OCI-M1 (cell line): ENCODE measurements around the gene IGF2.
"Not testable (repeated sequence)": the region's sequence is repeated elsewhere in the genome, so short reads cannot be mapped to it uniquely, and the experiment has no call there.

Experiments
- DNase-seq: peaks from one replicate; lab custom pipeline; 2025; lab: John Stamatoyannopoulos, UW

IGF2 gene

GRCh38 chr11:2136209-2136951 is 2.8 kb downstream of the IGF2 start:
- no peak for DNase-seq

- no peak for DNase-seq
Observed at GRCh38 chr11:2135648-2136201, 3.5 kb downstream of the IGF2 start.

GRCh38 chr11:2135018-2135569 is 4.1 kb downstream of the IGF2 start:
- no peak for DNase-seq

- no peak for DNase-seq
Observed at GRCh38 chr11:2134022-2135010, 4.9 kb downstream of the IGF2 start.

- no peak for DNase-seq
Observed at GRCh38 chr11:2133241-2134021, 5.8 kb downstream of the IGF2 start.

GRCh38 chr11:2132874-2133240 is 6.3 kb downstream of the IGF2 start:
- DNase-seq, result no peak

GRCh38 chr11:2132246-2132645 is 6.9 kb downstream of the IGF2 start:
- no peak for DNase-seq

GRCh38 chr11:2131371-2132236 is 7.6 kb downstream of the IGF2 start:
- DNase-seq, result no peak

- DNase-seq, result no peak
Observed at GRCh38 chr11:2130881-2131352, 8.3 kb downstream of the IGF2 start.

- no peak for DNase-seq
Observed at GRCh38 chr11:2129699-2130366, 9.4 kb downstream of the IGF2 start.

- DNase-seq, result no peak
Observed at GRCh38 chr11:2129308-2129698, 9.9 kb downstream of the IGF2 start.

GRCh38 chr11:2128511-2129307 is 10.5 kb downstream of the IGF2 start:
- no peak for DNase-seq

GRCh38 chr11:2128130-2128510 is 11.1 kb downstream of the IGF2 start:
- DNase-seq, result no peak

- no peak for DNase-seq
Observed at GRCh38 chr11:2127482-2128129, 11.6 kb downstream of the IGF2 start.

GRCh38 chr11:2126520-2127085 is 12.6 kb downstream of the IGF2 start:
- DNase-seq, result no peak

- not testable (repeated sequence) for DNase-seq
Observed at GRCh38 chr11:2124736-2125484, 14.3 kb downstream of the IGF2 start.

- DNase-seq, result no peak
Observed at GRCh38 chr11:2123628-2123960, 15.6 kb downstream of the IGF2 start.
